Subcutaneous abdominal adipose tissue (tissue), 5 donors: ENCODE measurements around the gene MAPK8IP2.

Experiments
- H3K27ac ChIP-seq: one replicate; pipeline ENCODE4 v1.7.0; 2013; ENCODE audit warnings: low read depth, mild to moderate bottlenecking, inconsistent platforms, low read length, moderate library complexity
- H3K27me3 ChIP-seq, 5 donors: one replicate each; pipeline ENCODE4 v1.7.0; 2013; ENCODE audit warnings: low read length in 5 of 5, inconsistent platforms in 1 of 5; ENCODE audit not compliant: control insufficient read depth in 5 of 5, insufficient read depth in 4 of 5
- H3K36me3 ChIP-seq, 5 donors: one replicate each; pipeline ENCODE4 v1.7.0; 2013; ENCODE audit warnings: low read length in 5 of 5; ENCODE audit not compliant: control insufficient read depth in 5 of 5, insufficient read depth in 5 of 5
- H3K4me1 ChIP-seq, 5 donors: one replicate each; pipeline ENCODE4 v1.7.0; 2013; ENCODE audit warnings: low read length in 5 of 5, mild to moderate bottlenecking in 3 of 5, moderate library complexity in 1 of 5; ENCODE audit not compliant: control insufficient read depth in 5 of 5, insufficient read depth in 5 of 5
- H3K4me3 ChIP-seq, 5 donors: one replicate each; pipeline ENCODE4 v1.7.0; 2013; ENCODE audit warnings: low read length in 5 of 5, low read depth in 1 of 5
- H3K9ac ChIP-seq, 5 donors: one replicate each; pipeline ENCODE4 v1.7.0; 2013; ENCODE audit warnings: low read length in 5 of 5, mild to moderate bottlenecking in 4 of 5, moderate library complexity in 3 of 5
- H3K9me3 ChIP-seq, 5 donors: one replicate each; pipeline ENCODE4 v1.7.0; 2013; ENCODE audit warnings: low read length in 5 of 5; ENCODE audit not compliant: control insufficient read depth in 5 of 5
- donor health status: healthy.
- donor health status: healthy.
- donor health status: healthy.
- donor health status: healthy.
- donor health status: healthy.

MAPK8IP2 gene

DNA sequence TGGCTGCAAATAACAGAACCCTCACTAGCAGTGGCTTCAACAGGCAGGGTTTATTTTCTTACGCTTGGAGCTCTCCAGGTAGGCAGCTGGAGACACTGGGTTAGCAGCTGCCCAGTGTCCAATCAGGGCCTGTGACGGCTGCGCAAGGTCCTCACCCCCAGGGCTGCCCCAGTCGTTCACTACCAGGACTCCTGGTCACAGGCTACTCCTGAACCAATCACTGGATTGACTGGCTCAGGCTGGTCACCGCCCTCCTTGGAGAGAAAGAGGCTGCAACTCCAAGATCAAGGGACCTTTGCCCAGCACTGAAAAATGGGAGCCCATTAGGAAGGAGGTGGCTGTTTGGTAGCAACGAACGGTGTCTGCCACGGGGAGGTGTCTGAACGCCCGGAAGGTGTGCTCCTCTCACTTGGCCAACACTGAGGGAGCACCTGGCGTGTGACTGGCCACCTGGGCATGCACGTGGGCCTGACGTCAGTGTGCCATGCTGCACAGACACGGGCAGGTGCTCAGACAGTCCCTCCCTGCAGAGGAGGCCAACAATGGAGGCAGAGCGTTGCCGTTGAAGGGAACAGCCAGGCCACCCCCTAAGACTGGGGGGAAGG is 22.2 kb downstream of the MAPK8IP2 start:
- Histone ChIP-seq H3K27me3 (peaks cover 0 to 4% (median 0%) of the 10 kb centered on the region in 5 donors), H3K9ac (peak overlapping the region in 1 of 5 donors; percentile 17), H3K36me3 (peaks cover 0 to 21% (median 6%) of the 10 kb centered on the region in 5 donors), H3K4me1 (peaks cover 0 to 56% (median 49%) of the 10 kb centered on the region in 5 donors), H3K9me3 (no peaks in the 10 kb centered on the region), H3K27ac (no peak overlapping the region), H3K4me3 (peak overlapping the region in 1 of 5 donors; percentile 25)

DNA sequence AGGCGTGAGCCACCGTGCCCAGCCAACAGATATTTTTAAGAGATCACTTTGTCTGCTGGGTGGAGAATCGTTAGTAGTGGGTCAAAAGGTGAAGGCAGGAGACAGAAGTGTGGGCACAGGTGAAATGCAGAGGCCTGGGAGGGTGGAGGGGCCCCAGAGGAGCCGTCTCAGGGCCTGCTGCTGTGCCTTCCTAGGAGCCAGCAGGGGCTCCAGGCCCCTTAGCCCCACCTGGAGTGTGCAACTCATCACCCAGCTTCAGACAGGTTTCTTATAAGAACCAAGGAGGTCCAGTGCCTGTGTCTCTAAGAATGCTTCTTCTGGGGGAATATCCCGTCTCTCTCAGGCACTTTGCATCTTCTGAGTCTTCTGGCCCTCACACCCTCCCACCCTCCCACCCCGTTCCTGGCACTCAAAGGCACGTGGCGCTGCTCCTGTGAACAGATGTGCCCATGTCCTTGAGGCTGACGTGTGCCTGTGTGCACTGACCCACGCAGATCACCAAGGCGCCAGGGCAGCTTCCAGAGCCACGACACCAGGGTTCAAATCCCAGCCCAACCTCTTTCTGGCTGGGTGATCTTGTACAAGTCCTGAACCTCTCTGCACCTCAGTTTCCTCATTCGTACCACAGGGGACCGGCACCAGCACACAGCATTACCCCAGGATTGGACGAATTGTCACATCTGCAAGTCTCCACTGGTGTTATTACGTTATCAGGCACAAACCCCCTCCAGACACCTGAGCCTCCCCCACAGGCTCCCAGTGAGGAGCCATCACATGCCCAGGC is 23.9 kb downstream of the MAPK8IP2 start:
- H3K9me3 ChIP-seq = no peaks in the 10 kb centered on the region
- H3K4me3 ChIP-seq = no peak overlapping the region
- H3K4me1 ChIP-seq = peaks cover 4 to 66% (median 57%) of the 10 kb centered on the region in 5 donors
- H3K27me3 ChIP-seq = peaks cover 0 to 4% (median 0%) of the 10 kb centered on the region in 5 donors
- H3K36me3 ChIP-seq = peaks cover 0 to 21% (median 6%) of the 10 kb centered on the region in 5 donors
- H3K9ac ChIP-seq = no peak overlapping the region
- H3K27ac ChIP-seq = no peak overlapping the region

DNA sequence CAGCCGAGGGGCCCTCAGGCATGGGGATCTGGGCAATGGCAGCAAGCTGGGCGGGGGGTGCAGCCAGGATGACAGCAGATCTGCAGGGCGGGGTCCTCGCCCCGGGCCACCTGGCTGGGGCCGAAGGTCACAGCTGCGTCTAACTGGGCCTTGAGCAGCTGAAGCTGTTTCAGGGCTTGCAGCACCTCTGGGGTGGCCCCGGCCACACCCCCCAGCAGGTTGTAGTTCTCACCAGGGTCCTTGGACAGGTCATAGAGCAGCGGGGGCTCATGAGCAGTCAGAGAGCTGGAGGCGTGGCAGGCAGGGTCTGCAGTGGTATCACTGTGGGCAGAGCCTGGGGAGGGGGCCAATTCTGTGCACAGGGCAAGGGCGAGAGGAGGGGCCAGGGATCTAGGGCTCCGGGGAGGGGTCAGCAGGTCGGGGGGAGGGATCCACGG is 24.6 kb downstream of the MAPK8IP2 start:
- H3K9ac ChIP-seq = no peak overlapping the region
- peaks cover 0 to 4% (median 0%) of the 10 kb centered on the region in 5 donors for H3K27me3 ChIP-seq

DNA sequence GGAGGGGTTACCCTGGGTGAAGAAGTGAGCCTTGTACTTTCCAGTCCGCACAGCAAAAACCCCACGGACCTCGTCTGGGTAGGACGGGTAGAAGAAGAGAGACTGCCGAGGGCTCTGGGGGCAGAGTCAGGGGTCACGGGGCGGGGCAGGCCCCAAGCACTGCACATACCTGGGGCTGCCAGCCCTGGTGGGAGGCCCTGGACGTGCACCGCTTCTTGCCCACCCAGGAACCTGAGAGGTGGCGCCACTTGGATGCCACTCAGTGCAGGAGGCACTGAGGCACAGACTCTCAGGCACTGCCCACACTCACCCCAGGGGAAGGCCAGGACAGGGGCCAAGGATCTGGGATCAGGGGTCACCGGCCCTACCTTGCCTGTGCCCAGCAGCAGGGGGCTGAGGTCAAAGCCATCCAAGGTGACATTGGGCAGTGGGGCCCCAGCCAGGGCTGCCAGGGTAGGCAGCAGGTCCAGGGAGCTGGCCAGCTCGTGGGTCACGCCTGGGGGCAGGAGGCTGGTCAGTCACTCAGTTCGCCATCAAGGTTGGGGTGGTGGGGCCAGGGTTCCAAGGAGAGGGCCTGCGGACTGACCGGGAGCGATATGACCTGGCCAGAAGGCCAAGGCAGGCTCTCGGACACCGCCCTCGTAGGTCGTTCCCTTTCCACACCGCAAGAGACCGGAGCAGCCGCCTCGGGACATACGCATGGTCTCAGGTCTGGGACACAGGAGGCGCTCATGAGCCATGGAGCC is 25.1 kb downstream of the MAPK8IP2 start:
- Histone ChIP-seq H3K27ac (no peak overlapping the region), H3K36me3 (peaks cover 0 to 21% (median 6%) of the 10 kb centered on the region in 5 donors), H3K4me1 (peaks cover 4 to 62% (median 48%) of the 10 kb centered on the region in 5 donors), H3K9me3 (no peaks in the 10 kb centered on the region), H3K9ac (no peak overlapping the region), H3K27me3 (peaks cover 0 to 3% (median 0%) of the 10 kb centered on the region in 5 donors), H3K4me3 (peak overlapping the region in 1 of 5 donors; percentile 88)

More for the DNA sequence above, 24.6 kb downstream of the MAPK8IP2 start:
- Histone ChIP-seq H3K4me3 (no peak overlapping the region), H3K4me1 (peaks cover 4 to 61% (median 53%) of the 10 kb centered on the region in 5 donors), H3K9me3 (no peaks in the 10 kb centered on the region), H3K36me3 (peaks cover 0 to 21% (median 6%) of the 10 kb centered on the region in 5 donors), H3K27ac (no peak overlapping the region)

DNA sequence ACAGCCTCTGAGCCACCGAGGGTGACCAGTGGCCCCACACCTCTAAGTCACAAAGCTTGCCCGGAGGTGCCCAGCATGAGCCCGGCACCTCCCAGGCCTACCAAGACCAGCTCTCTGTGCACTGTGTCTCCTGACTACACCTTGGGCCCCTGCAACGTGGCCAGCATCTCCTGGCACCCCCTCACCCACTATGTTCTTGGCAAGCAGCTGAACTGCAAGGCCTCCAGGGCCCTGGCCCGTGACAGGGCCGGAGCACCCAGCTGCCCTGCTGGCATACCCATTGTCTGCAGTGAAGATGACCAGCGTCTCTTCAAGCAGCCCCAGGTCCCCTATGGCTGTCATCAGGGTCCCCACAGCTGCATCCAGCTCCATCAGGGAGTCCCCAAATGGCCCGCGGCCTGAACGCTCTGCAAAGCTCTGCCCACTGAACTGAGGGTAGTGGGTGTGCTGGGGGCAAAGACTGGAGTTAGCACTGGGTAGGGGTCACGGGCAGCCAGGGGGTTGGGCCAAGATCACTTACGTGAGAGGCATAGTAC is 25.8 kb downstream of the MAPK8IP2 start:
- Histone ChIP-seq H3K9ac (no peak overlapping the region), H3K27ac (peak overlapping the region; percentile 75), H3K27me3 (no peaks in the 10 kb centered on the region), H3K9me3 (no peaks in the 10 kb centered on the region), H3K36me3 (peaks cover 0 to 21% (median 6%) of the 10 kb centered on the region in 5 donors), H3K4me1 (peaks cover 4 to 55% (median 42%) of the 10 kb centered on the region in 5 donors), H3K4me3 (peak overlapping the region in 2 of 5 donors; percentile 73 to 88)

DNA sequence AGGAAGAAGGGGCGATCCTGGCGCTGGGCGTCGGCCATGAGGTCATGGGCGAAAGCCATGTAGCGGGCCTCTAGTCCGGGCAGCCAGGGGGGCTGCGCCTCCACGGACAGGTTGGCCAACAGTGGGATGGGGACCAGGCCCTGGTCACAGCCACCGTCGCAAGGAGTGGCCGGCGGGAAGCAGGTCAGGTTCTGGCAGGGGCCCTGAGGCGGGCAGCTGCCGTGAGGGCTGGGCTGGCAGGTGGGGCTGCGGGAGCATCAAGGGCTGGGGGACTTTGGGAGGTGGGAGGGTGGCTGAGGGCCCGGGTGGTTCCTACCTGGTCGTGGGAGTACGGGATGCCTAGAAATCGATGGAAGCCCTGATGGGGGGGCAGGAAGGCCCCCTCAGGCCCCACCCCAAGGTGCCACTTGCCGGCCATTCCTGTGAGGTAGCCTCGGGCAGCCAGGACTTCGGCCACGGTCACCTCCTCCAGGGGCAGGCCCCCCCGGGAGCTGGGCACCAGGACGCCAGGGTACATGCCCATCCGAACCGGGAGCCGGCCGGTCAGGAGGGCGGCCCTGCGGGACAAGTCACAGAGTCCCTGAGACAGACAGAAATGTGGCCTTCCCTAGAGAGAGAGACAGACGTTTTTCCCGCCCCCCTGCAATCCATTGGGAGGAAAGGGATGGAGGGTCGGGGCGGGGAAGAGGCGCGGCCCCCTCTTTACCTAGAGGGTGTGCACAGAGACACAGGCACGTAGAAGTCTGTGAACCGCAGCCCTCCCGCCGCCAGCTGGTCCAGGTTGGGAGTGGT is 26.5 kb downstream of the MAPK8IP2 start:
- H3K27me3 ChIP-seq = no peaks in the 10 kb centered on the region
- H3K4me1 ChIP-seq = peaks cover 4 to 49% (median 36%) of the 10 kb centered on the region in 5 donors
- H3K36me3 ChIP-seq = peaks cover 0 to 21% (median 6%) of the 10 kb centered on the region in 5 donors
- no peaks in the 10 kb centered on the region for H3K9me3 ChIP-seq
- peak overlapping the region in 4 of 5 donors; percentile 73 to 88 (median 76) for H3K4me3 ChIP-seq
- H3K9ac ChIP-seq = peak overlapping the region in 4 of 5 donors; percentile 80 to 94 (median 86)
- H3K27ac ChIP-seq = peak overlapping the region; percentile 75

DNA sequence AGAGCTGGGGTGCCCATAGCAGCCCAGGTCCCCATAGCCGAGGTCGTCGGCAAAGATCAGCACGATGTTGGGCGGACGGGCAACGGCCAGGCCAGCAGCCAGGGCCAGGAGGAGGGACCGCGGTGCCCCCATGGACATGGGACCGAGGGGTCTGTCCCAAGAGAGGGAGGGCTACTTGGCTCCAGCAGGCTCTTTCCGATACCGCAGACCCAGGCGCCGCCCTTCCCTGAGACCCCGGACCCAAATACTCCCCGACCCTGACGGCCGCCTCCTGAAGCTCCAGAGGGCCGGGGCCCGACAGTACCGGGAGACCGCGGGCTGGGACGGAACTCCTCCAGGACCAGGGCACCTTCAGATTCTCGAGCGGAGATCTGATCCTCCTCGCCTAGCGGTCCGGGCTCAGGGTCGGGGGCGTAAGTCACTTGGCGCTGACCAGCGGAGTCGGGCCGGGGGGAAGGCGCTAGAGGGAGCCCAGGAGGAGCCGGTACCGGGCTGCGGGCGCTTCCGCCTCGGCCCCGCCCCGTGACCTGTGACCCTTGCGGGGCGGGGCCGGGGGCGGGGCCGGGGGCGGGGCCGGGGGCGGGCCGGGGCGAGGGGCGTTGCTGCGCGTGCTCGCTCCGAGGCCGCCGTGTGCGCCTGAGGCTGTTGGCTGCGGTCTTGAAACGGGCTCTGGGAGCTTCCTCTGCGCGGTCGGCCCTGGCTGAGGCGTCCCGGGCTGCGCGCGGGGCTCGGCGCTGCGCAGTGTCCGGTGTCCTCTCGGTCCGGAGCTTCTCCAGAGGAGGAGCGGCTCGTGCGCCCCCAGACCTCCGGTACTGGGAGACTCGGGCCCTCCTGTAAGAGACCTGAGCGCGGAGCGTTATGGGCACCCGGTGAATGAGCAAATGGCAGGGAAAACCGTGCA is 27.3 kb downstream of the MAPK8IP2 start, which contains the start of gene ARSA:
Gene ARSA, minus strand, starts transcription at position 511 of the 901 bp plus-strand sequence. Its CDS starts 373 bp downstream, at position 138.
- H3K4me1 ChIP-seq = peaks cover 4 to 40% (median 27%) of the 10 kb centered on the region in 5 donors
- no peaks in the 10 kb centered on the region for H3K9me3 ChIP-seq
- peak within 1 kb of the TSS; percentile 74 to 96 (median 93) for H3K4me3 ChIP-seq
- H3K36me3 ChIP-seq = peaks cover 0 to 21% (median 6%) of the 10 kb centered on the region in 5 donors
- no peaks in the 10 kb centered on the region for H3K27me3 ChIP-seq
- peak within 1 kb of the TSS; percentile 84 to 96 (median 93) for H3K9ac ChIP-seq
- peak within 1 kb of the TSS; percentile 75 for H3K27ac ChIP-seq

DNA sequence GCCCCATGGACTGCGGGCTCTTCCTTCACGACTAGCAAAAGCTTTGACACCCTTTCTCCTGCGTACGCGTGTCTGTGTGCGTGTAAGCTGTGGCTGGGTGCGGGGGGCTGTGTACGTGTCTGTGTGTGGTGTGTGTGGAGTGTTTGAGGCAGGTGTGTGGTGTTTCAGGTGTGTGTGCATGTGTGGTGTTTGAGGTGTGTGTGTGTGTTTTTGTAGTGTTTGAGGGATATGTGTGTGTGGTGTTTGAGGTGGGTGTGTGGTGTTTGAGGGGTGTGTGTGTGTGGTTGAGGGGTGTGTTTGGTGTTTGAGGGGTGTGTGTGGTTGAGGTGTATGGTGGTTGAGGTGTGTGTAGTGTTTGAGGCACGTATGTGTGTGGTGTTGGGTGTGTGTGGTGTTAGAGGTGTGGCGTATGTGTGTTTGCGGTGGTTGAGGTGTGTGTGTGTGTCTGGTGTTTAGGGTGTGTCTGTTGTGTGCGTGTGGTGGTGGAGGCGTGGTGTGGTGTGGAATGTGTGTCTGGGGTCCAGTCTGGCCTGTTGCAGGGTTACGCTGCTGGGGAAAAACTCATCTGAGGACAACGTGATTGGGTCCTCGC is 28.0 kb downstream of the MAPK8IP2 start:
- H3K4me1 ChIP-seq = peaks cover 4 to 38% (median 25%) of the 10 kb centered on the region in 5 donors
- H3K36me3 ChIP-seq = peaks cover 0 to 21% (median 6%) of the 10 kb centered on the region in 5 donors
- peak overlapping the region; percentile 69 to 96 (median 93) for H3K4me3 ChIP-seq
- H3K9me3 ChIP-seq = no peaks in the 10 kb centered on the region
- peak overlapping the region; percentile 63 for H3K27ac ChIP-seq
- H3K27me3 ChIP-seq = no peaks in the 10 kb centered on the region
- peak overlapping the region; percentile 33 to 96 (median 83) for H3K9ac ChIP-seq
